ENCODE results near the gene IL1RL2. TPM values are rescaled to one million over a fixed set of nuclear protein-coding genes. Genes with fewer than 3 reads are reported as not detected.

Gene IL1RL2
- total RNA-seq, 4 donors from 2014 or later, result 0.35 to 0.49 TPM; not detected in 2

- intact Hi-C loops (cut with DNase I; ENCODE audit: low total_unique reads) (no loop called here), in situ Hi-C loops (cut with MboI; ENCODE audit: low sequenced_read_pairs in 4 of 4) (no loop called here)
- no peak for DNase-seq
- Histone ChIP-seq H3K36me3 (peaks cover 0 to 65% of the 10 kb centered on the region in 2 donors), H3K4me1 (no peaks in the 10 kb centered on the region), H3K27me3 (no peaks in the 10 kb centered on the region), H3K9me3 (no peaks in the 10 kb centered on the region), H3K4me3 (no peak overlapping the region), H3K27ac (no peak overlapping the region)
- TF ChIP-seq POLR2A (IDR thresholded peaks at IDR 0.05), result no peak
- TF ChIP-seq, protein P1, sequence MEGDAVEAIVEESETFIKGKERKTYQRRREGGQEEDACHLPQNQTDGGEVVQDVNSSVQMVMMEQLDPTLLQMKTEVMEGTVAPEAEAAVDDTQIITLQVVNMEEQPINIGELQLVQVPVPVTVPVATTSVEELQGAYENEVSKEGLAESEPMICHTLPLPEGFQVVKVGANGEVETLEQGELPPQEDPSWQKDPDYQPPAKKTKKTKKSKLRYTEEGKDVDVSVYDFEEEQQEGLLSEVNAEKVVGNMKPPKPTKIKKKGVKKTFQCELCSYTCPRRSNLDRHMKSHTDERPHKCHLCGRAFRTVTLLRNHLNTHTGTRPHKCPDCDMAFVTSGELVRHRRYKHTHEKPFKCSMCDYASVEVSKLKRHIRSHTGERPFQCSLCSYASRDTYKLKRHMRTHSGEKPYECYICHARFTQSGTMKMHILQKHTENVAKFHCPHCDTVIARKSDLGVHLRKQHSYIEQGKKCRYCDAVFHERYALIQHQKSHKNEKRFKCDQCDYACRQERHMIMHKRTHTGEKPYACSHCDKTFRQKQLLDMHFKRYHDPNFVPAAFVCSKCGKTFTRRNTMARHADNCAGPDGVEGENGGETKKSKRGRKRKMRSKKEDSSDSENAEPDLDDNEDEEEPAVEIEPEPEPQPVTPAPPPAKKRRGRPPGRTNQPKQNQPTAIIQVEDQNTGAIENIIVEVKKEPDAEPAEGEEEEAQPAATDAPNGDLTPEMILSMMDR (IDR thresholded peaks at IDR 0.05 in 4 of 5, conservative IDR thresholded peaks at IDR 0.05 in 1 of 5), result no peak
- no peak for ATAC-seq
Measured at GRCh38 chr2:102176172-102176571, 10.7 kb upstream of the IL1RL2 start.

DNA sequence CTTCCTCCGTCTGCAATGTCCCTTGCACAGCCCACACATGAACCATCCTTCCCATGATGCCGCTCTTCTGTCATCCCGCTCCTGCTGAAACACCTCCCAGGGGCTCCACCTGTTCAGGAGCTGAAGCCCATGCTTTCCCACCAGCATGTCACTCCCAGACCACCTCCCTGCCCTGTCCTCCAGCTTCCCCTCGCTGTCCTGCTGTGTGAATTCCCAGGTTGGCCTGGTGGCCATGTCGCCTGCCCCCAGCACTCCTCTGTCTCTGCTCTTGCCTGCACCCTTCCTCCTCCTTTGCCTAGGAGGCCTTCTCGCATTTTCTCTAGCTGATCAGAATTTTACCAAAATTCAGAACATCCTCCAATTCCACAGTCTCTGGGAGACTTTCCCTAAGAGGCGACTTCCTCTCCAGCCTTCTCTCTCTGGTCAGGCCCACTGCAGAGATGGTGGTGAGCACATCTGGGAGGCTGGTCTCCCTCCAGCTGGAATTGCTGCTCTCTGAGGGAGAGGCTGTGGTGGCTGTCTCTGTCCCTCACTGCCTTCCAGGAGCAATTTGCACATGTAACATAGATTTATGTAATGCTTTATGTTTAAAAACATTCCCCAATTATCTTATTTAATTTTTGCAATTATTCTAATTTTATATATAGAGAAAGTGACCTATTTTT, 8.9 kb upstream of the IL1RL2 start:
- in situ Hi-C loops (cut with MboI; ENCODE audit: low sequenced_read_pairs in 4 of 4) (no loop called here), intact Hi-C loops (cut with DNase I; ENCODE audit: low total_unique reads) (no loop called here)
- Histone ChIP-seq H3K4me3 (no peak overlapping the region), H3K4me1 (peaks cover 3 to 8% of the 10 kb centered on the region in 2 donors), H3K36me3 (peaks cover 0 to 48% of the 10 kb centered on the region in 2 donors), H3K27ac (no peak overlapping the region), H3K9me3 (no peaks in the 10 kb centered on the region), H3K27me3 (no peaks in the 10 kb centered on the region)
- ATAC-seq (no peak), DNase-seq (no peak)
- no peak for TF ChIP-seq POLR2A (IDR thresholded peaks at IDR 0.05)
- TF ChIP-seq, protein P1 (IDR thresholded peaks at IDR 0.05 in 4 of 5, conservative IDR thresholded peaks at IDR 0.05 in 1 of 5), result no peak

- no peak overlapping the region for H3K4me3 ChIP-seq
Measured at GRCh38 chr2:102179061-102179460, 7.8 kb upstream of the IL1RL2 start.

GRCh38 chr2:102179788-102180686, 6.8 kb upstream of the IL1RL2 start:
- intact Hi-C loops (cut with DNase I; ENCODE audit: low total_unique reads), result loop anchor here (10.0 kb wide), 1 partner anchor 175 kb away; the partner anchor contains the start of gene IL18R1
- no peak overlapping the region for H3K27ac ChIP-seq
- no peak overlapping the region for H3K4me3 ChIP-seq
- peaks cover 0 to 34% of the 10 kb centered on the region in 2 donors for H3K36me3 ChIP-seq
- TF ChIP-seq, protein P1 (IDR thresholded peaks at IDR 0.05 in 4 of 5, conservative IDR thresholded peaks at IDR 0.05 in 1 of 5), result no peak
- TF ChIP-seq POLR2A (IDR thresholded peaks at IDR 0.05), result no peak
- no peak for DNase-seq
- no peak for ATAC-seq
- H3K27me3 ChIP-seq, result no peaks in the 10 kb centered on the region
- in situ Hi-C loops (cut with MboI; ENCODE audit: low sequenced_read_pairs in 4 of 4), result loop anchor here in 1 of 4 donors (10.0 kb wide), 1 partner anchor 55 kb away; no protein-coding TSS in a partner anchor
- H3K4me1 ChIP-seq, result peaks cover 3 to 8% of the 10 kb centered on the region in 2 donors
- no peaks in the 10 kb centered on the region for H3K9me3 ChIP-seq

More at GRCh38 chr2:102179061-102179460, 7.8 kb upstream of the IL1RL2 start:
- Histone ChIP-seq H3K4me1 (peaks cover 3 to 8% of the 10 kb centered on the region in 2 donors), H3K9me3 (no peaks in the 10 kb centered on the region), H3K27ac (no peak overlapping the region), H3K27me3 (no peaks in the 10 kb centered on the region), H3K36me3 (peaks cover 0 to 43% of the 10 kb centered on the region in 2 donors)
- intact Hi-C loops (cut with DNase I; ENCODE audit: low total_unique reads) (no loop called here), in situ Hi-C loops (cut with MboI; ENCODE audit: low sequenced_read_pairs in 4 of 4) (no loop called here)
- no peak for DNase-seq
- TF ChIP-seq, protein P1 (IDR thresholded peaks at IDR 0.05 in 4 of 5, conservative IDR thresholded peaks at IDR 0.05 in 1 of 5), result no peak
- no peak for TF ChIP-seq POLR2A (IDR thresholded peaks at IDR 0.05)
- no peak for ATAC-seq

Data from gastrocnemius medialis (tissue), 4 donors.